ENCODE data around the gene CPNE4. TPM values are rescaled to one million over a fixed set of nuclear protein-coding genes. Genes with fewer than 3 reads are reported as not detected.
"Not testable (repeated sequence)": the region's sequence is repeated elsewhere in the genome, so short reads cannot be mapped to it uniquely, and the experiment has no call there.

Gene CPNE4
- total RNA-seq, 1 donor from 2014 or later, result 34.5 TPM

DNA sequence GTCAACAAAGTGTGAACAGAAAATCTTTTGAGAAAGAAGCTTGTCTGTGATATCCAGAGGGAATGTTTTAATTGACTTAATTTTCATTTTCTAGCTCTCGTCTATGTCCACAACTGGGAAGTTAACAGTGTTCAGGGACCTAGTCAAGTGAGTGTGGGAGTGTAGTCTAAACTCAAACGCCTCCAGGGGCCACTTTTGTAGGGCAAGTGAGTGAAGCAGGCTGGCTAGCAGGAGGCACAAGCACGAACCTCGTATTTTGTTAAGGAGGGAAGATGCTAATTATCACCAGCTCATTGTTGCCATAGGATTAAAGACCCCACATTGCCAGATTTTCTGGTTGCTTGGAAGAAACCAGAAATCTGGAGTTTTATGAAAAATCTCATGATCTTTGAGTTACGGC lies 135.8 kb downstream of the CPNE4 start:
- intact Hi-C loops (cut with micrococcal nuclease), result no loop called here
- no peak for ATAC-seq
- no peak for DNase-seq

DNA sequence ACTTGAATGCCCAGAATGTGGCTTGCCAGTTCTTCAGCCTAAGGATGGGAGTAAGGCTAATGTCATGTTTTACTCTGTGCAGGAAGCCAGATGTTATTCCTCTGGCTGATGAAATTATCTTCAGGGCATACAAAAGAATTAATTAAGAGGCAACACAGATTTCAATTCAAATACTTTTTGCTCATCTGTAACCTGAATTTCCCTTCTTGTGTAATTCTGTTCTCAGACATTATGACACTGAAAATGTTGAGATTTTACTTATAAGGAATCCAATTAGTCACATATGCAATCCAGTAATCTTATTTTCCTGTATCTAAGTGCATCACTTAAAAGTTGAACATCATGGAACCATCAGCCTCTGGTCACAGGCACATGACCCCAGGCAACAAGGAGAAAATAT lies 136.5 kb downstream of the CPNE4 start:
- intact Hi-C loops (cut with micrococcal nuclease), result no loop called here
- no peak for DNase-seq
- ATAC-seq, result no peak

DNA sequence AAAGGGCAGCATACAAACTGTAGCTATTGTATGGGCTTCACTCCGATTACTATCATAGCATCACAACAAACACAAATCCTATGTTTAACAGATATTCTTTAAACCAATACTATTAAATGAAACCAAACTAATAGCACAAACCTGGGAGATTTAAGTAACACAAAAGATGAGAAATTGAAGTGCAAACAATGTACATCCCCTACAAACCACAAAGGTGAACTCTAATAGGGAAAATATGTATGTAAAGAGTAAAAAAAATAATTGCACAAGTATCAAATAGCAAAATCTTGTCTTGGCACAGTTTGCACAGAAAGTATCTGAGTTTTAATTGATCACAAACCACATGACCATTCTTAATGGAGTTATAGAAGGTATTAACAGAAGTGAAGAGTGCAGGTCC lies 138.5 kb downstream of the CPNE4 start:
- DNase-seq (no peak), ATAC-seq (no peak)
- intact Hi-C loops (cut with micrococcal nuclease), result no loop called here

DNA sequence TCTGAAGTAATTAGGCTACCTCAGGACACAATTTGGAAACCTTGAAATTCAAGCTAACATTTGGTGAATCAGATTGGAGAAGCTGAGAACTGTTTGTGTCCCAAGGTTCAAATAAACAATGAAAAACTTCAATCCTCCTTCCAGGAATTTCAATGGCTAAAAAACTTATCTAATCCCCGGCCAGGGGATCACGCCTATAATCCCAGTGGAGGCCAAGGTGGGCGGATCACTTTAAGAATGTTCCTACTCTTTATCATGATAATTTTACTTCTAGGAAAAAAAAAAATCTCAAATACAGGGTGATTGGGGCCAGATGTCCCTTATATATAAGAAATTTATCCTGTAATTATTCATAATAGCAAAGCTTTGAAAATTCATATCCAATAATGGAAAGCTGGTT lies 139.0 kb downstream of the CPNE4 start:
- ATAC-seq (no peak), DNase-seq (no peak)
- intact Hi-C loops (cut with micrococcal nuclease), result no loop called here

DNA sequence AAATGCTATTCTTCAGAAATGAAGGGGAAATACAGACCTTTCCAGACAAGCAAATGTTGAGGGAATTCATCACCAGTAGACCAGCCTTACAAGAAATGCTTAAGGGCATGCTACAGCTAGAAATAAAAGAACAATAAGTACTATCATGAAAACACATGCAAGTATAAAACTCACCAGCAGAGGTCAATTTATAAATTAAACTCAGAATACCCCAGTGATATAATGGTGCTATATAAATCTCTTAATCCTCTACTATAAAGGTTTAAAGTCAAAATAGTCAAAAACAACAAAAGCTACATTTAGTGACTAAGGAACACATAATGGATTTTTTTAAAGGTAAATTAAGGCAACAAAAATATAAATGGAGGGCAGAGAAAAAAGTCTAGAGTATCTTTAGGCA lies 142.5 kb downstream of the CPNE4 start:
- ATAC-seq, result no peak
- intact Hi-C loops (cut with micrococcal nuclease), result no loop called here
- DNase-seq, result no peak

DNA sequence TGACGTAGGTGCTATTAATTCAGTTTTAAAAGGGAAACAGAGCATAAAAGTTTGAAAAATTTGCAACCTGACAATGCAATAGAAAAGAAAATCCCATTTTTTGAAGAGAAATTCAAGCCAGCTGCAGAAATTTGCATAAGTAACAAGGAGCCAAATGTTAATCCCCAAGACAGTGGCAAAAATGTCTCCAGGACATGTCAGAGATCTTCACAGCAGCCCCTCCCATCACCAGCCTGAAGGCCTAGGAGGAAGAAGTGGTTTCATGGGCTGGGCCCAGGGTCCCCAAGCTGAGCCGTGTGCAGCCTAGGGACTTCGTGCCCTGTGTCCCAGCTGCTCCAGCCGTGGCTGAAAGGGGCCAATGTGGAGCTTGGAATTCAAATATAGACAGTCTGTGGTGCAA lies 148.9 kb downstream of the CPNE4 start:
- ATAC-seq; DNase-seq; intact Hi-C loops (cut with micrococcal nuclease): not testable (repeated sequence)

DNA sequence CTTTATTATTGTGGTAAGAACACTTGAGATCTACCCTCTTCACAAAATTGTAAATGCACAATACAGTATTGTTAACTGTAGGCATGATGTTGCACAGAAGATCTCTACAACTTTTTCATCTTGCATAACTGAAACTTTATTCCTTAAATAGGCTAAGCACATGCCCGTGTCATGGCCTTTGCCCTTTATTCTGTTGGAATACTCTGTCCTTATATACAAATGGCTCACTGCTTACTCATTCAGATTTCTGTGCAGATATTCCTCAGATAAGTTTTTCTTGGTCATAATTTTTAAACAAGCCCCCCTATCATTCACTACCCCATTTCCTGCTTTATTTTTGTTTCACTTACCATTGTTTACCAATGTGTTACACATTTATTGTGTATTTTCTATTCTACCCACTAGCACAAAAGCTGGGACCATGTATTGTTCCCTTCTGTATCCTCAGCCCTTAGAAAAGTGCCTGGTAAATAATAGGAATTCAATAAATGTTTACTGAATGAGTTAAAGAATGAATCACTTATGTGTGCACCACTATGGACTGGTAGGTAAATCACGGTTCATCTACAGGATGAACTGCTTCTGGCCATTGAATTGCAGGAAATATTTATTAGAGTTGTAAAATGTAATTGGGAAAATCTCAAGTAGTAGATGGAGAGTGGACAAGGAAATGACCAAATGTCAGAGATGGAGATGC lies 151.0 kb downstream of the CPNE4 start:
- intact Hi-C loops (cut with micrococcal nuclease), result no loop called here
- DNase-seq (no peak), ATAC-seq (no peak)

DNA sequence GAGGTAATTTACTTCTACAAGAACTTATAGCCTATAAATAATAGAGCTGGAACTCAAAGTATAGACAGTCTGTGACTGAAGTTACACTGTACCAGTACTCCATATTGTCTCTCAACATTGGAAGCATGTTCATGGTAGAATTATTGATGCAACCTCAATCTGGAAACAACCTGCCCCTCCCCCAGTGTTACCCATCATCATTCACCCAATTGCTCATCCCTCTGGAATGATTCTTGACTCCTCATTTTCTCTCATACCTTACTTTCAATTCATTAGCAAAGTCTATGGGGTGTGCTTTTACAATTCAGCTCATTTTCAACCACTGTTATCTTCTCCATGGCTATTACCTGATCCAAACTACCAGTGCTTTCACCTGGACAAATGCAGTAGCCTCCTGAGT lies 151.7 kb downstream of the CPNE4 start:
- no peak for DNase-seq
- ATAC-seq, result no peak
- intact Hi-C loops (cut with micrococcal nuclease), result no loop called here

DNA sequence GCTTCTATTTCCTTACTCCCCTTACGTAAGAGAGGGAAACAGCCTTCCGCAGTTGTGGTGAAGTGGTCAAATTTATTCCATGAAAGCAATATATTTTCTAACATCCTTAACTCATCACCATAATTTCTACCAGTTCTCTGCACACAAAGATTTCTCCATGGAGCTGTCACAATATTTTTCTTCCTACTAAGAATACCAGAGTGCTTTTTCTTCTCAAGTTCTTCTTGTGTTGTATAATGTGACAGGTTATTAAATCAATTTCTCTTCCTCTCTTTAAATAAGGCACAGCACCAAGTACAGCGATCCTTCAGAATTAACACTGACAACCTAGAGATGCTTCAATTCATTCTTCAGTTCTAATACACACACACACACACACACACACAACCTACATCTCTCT lies 153.0 kb downstream of the CPNE4 start:
- ATAC-seq (no peak), DNase-seq (no peak)
- intact Hi-C loops (cut with micrococcal nuclease), result no loop called here

DNA sequence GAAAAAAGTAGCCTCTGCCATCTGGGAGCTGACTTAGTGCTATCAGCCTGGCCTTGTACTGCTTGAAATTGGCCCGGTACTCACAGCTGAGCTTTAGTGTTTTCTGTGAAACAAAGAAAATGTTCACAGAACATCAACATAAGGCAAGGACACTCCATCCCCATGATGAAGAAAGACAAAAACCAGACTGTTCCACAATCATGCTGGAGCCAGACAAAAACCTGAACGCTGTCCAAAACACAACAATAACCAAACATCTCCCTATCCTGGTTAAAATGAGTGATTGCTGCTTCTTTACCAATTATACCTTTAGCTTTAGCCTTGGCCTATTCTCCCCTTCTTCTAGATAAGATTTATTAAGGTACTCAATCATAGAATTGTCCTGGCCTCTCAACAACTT lies 153.9 kb downstream of the CPNE4 start:
- intact Hi-C loops (cut with micrococcal nuclease), result no loop called here
- DNase-seq, result no peak
- ATAC-seq, result no peak

DNA sequence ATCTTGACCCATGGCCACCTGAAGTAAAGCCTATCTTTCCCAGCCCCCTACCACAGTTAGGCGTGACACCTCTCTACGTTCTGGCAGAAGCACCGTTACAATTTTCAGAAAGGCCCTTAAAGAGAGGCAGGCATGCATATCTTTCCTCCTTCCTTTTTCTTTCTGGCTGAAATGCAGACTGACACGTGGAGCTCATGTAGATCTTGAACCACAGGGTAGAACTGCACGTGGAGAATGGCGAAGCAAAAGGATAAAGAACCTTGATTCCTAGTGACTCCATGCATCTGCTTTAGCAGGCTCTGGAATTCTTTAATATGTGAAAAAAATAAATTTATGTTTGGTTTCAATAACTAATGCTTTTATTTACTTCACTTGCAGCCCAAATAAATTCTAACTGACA lies 166.6 kb downstream of the CPNE4 start:
- DNase-seq, result no peak
- intact Hi-C loops (cut with micrococcal nuclease), result no loop called here

DNA sequence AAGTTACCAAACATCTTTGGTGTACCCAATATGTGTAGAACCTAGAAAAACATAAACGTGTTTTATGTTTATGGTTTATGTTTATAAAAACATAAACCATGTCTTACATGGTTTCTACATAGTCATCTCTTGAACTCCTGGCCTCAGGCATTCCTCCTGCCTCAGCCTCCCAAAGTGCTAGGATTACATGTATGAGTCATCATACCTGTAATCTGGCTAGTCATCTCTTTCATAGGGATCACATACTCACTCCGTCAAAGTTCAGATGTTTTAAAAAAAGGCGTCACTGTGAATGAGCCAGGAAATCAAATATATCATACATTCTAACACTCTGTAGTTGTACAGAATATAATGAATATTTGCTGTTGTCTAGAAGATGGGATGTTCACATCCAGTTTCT lies 178.6 kb downstream of the CPNE4 start:
- ATAC-seq, result no peak
- DNase-seq, result no peak
- intact Hi-C loops (cut with micrococcal nuclease), result no loop called here

More for the DNA sequence above, 166.6 kb downstream of the CPNE4 start:
- ATAC-seq, result no peak

DNA sequence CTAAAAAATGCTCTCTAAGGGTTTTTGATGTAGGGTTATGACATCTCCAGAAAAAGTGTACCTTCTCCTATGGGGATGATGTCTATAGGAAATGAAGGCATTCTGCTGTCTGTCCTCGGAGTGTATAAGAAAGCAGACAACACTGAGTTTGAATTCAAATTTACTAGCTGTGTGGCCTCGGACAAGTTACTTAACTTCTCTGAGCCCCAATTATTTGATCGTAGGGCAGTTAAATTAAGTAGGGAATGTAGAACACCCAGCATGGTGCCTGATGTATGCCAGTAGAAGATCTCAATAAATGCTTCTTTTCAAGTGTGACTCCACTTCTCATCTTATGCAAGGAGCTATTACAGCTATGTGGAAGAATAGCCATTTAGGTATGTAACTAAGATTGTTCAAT lies 184.6 kb downstream of the CPNE4 start:
- ATAC-seq (no peak), DNase-seq (no peak)
- intact Hi-C loops (cut with micrococcal nuclease), result no loop called here

DNA sequence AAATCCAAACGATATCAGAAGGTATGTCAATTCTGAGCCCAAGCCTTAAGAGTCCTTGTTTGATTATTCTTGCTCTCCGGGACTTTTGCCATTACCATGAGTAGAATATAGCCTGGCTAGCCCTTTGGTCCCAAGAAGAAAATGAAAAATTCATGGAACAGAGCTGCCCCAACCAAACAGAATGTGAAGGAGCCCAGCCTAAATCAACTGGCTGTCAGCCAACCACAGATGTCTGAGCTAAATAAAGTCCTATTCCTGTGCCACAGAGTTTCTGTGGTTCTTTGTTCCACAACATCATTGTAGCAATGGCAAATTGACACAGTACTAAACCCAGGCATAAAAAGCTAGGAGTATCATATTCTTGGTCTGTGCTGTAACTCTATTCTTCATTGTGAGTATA lies 185.2 kb downstream of the CPNE4 start:
- DNase-seq (no peak), ATAC-seq (no peak)
- intact Hi-C loops (cut with micrococcal nuclease), result loop anchor here (10.0 kb wide), 1 partner anchor 105 kb away; no protein-coding TSS in a partner anchor

DNA sequence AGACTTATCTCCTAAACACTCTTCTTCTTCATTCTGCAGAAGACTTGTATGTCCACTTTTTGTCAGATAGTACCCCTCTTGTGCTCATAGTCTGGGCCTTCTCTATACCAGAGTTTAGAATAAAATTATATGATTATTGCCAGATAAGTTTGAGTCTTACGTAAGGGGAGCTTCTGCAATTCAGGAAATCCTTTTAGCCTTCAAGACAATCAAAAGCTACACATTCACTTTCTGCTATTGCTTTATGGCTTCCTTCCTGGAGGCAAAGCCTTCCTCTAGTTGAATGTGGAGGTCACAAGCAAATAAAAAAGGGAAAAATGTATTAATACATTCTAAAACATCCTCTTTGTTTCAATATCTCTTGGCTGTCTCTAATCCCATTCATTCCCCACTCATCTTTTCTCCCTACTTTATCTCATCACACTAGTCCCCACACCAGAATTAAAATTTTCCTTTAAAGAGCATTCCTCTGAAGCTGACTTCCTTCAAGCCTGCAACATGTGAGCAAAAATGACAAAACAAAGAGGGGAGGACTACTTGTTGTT lies 186.8 kb downstream of the CPNE4 start:
- DNase-seq, result no peak
- intact Hi-C loops (cut with micrococcal nuclease), result loop anchor here (10.0 kb wide), 1 partner anchor 107 kb away; no protein-coding TSS in a partner anchor
- no peak for ATAC-seq

DNA sequence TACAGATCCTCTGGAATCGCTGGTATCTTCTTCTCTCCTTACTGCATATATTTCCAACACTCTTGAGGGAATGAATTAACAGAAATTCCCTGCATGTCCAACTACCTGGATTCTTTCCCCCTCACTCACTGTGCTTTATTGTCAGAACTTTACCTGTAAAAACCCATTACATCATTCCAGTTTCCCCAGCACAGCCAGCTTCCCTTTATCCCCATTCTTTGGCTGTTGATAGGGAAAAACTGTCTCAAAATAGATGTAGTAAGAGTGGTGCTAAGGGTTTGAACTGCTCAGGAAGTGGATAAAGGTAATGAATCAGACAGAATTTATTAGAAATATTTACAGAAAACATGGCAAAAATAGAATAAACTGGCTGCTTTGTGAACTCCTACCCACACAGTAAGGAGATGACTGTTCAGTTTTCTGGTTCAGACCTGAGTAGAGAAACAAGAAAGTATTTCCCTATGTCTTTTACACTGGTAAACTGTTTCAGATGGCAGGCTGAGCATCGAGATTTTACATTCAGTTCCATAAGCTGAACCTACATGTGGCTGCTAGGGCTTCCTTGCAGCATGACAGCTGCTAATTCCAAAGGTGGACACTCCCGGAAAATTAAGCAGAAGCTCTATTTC lies 188.4 kb downstream of the CPNE4 start:
- intact Hi-C loops (cut with micrococcal nuclease), result loop anchor here (10.0 kb wide), 1 partner anchor 108 kb away; no protein-coding TSS in a partner anchor

DNA sequence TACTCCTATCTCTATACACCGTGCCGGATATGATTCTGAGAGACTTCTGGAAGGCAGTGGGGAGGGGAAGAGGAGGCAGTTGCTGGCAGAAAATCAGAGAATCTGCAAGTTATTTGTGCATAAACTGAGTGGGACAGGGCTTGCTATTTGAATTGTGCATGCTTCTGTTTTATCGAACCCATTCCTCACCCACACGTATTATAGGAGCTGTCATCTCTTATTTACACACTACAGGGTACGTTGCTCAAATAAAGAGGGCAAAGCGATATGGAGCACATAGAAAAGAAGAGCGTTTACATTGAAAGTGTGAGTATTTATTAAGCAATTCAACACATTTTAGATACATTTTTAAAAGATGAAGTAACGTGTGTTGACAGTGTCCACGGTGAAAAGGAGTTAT lies 191.6 kb downstream of the CPNE4 start:
- ATAC-seq, result no peak
- intact Hi-C loops (cut with micrococcal nuclease), result loop anchor here (10.0 kb wide), 1 partner anchor 112 kb away; no protein-coding TSS in a partner anchor
- DNase-seq, result no peak

More for the DNA sequence above, 188.4 kb downstream of the CPNE4 start:
- DNase-seq (no peak), ATAC-seq (no peak)

DNA sequence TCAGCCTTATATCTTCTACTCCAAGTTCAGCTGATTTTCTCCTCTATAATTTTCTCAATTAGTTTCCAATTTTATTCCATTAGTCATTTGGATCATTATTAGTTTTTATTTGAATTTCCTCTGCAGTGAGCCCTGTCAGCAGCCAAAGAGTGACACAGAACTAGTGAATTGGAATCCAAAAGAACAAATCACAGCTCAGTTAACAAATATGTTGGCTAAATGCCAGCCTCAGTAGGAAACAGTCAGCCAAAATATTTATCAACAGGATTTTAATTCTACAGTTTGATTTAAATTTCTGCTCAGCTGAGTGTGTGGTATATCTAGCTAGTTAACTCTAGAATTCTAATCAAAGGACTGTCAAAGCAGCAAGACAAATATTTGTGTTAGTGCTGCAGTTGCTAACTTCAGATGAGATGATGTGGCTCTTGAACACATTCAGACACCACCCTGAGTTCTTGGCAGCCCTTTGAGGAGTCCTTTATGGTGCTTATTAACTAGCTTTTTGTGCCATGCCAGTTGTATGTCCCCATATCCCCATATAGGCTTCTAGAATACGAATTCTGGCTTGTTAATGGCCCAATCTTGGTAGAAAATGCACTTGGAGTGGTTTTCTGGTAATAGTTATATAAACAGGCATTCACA lies 194.5 kb downstream of the CPNE4 start:
- DNase-seq (no peak), ATAC-seq (no peak)
- intact Hi-C loops (cut with micrococcal nuclease), result loop anchor here (10.0 kb wide), 1 partner anchor 115 kb away; no protein-coding TSS in a partner anchor

DNA sequence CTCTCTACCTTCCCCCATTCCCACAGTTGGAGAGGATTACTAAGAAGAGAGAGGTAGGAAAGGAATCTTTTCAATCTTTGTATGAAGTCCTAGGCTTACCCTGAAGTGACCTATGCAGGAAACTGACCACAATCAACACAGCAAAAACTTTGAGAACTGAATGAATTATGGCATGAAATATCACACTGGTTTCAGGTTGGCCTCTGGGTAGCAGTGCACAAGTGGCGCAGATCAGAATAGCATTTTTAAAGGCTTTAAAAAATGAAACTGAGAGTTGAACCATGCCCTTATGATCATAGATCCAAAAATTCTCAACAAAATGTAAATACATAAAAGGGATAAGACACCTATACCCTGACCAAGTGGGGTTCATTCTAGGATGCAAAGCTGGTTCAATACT lies 198.9 kb downstream of the CPNE4 start:
- intact Hi-C loops (cut with micrococcal nuclease), result no loop called here
- DNase-seq, result no peak
- ATAC-seq, result no peak

DNA sequence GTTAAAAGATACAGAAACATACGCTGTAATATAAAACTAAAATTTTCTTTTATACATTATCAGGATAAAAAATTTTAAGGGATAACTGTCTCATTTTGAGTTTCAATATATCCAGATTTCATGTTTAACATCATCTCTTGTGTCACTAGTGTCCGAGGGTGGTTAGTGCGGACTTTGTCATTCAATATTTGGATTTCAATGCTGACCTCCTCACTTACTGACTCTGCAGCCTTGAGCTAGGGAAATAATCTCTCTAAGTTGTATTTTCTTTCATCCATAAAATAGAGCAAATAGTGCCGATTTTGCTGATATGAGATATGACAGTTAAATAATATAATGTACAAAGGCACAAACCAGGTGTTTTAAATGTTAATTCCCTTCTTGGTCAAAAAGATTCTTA lies 203.2 kb downstream of the CPNE4 start:
- ATAC-seq (no peak), DNase-seq (no peak)
- intact Hi-C loops (cut with micrococcal nuclease), result no loop called here

Measured in left ventricle myocardium superior (tissue), 1 donor.